AG04450 (cell line): ENCODE measurements around the gene GCGR. TPM values are rescaled to one million over a fixed set of nuclear protein-coding genes. Genes with fewer than 3 reads are reported as not detected.

ENCODE experiments used
- CTCF ChIA-PET: fragments of 300-600, 350-600 bp; formaldehyde crosslinking; extraction: SDS; loops from one replicate; lab custom pipeline; 2022; ENCODE audit warnings: antibody characterized with exemption, inconsistent platforms; lab: Charles Lee
- POLR2A ChIA-PET: fragments of 350-600 bp; formaldehyde crosslinking; extraction: SDS; loops from one replicate; lab custom pipeline; 2021; ENCODE audit warnings: antibody characterized with exemption, inconsistent platforms; lab: Yijun Ruan, JAX
- DNase-seq: peaks from one replicate; pipeline ENCODE4 v3.0.0-alpha.2; 2011; ENCODE audit warnings: low read depth, low spot score
- H3K27ac ChIP-seq: one replicate; pipeline ENCODE4 v1.5.1; 2012; ENCODE audit warnings: low read depth, low read length, control low read depth
- H3K27me3 ChIP-seq: one replicate; pipeline ENCODE4 v1.6.0; 2012; ENCODE audit warnings: low read length; ENCODE audit not compliant: control insufficient read depth, insufficient read depth
- H3K4me3 ChIP-seq: 2 replicates; pipeline ENCODE4 v1.5.1; 2011; ENCODE audit warnings: mild to moderate bottlenecking, low read depth, low read length, control low read depth
- H3K9me3 ChIP-seq: 2 replicates; pipeline ENCODE4 v1.5.1; 2012; ENCODE audit warnings: low read length; ENCODE audit not compliant: control insufficient read depth, insufficient read depth
- CTCF ChIP-seq: IDR thresholded peaks from 2 replicates; pipeline ENCODE4 v1.5.1; 2011; ENCODE audit warnings: low read depth, low read length, control low read depth, inconsistent platforms
- polyA plus RNA-seq: library from polyadenylated mRNA; depleted of rRNA; stranded (reverse); fragments of >200 nt; gene quantifications from 2 replicates; pipeline ENCODE4 v1.2.3, GENCODE V29; 2011

Gene GCGR
- polyA plus RNA-seq, 1 experiment = not detected

GRCh38 chr17:81840826-81841778, 37.2 kb downstream of the GCGR start:
- H3K27ac ChIP-seq = no peak overlapping the region
- no peak for DNase-seq
- no peaks in the 10 kb centered on the region for H3K27me3 ChIP-seq
- ChIA-PET POLR2A (interaction anchor here (0.7 to 2.4 kb wide), 3 partner anchors 8 to 85 kb away, joined by 3 to 12 read pairs (median 5); partner anchors contain the start of gene MCRIP1), CTCF (no interaction called here)
- H3K4me3 ChIP-seq = no peak overlapping the region
- TF ChIP-seq CTCF = no peak
- no peaks in the 10 kb centered on the region; the same call in 1 of the 2 replicates for H3K9me3 ChIP-seq

- H3K27ac ChIP-seq = no peak overlapping the region
- H3K27me3 ChIP-seq = no peaks in the 10 kb centered on the region
- no peak for TF ChIP-seq CTCF
- H3K9me3 ChIP-seq = no peaks in the 10 kb centered on the region; the same call in 1 of the 2 replicates
- DNase-seq = no peak
- CTCF ChIA-PET = no interaction called here
- no peak overlapping the region for H3K4me3 ChIP-seq
- POLR2A ChIA-PET = interaction anchor here (0.7 to 2.4 kb wide), 2 partner anchors 8 to 84 kb away, joined by 3 to 12 read pairs; partner anchors contain the start of gene MCRIP1
Measured at GRCh38 chr17:81841866-81842265, 37.9 kb downstream of the GCGR start.

- no peak for DNase-seq
- TF ChIP-seq CTCF = no peak
- Histone ChIP-seq H3K27me3 (no peaks in the 10 kb centered on the region), H3K9me3 (no peaks in the 10 kb centered on the region; the same call in 1 of the 2 replicates), H3K27ac (no peak overlapping the region), H3K4me3 (no peak overlapping the region)
- ChIA-PET CTCF (no interaction called here), POLR2A (interaction anchor here (0.7 to 2.4 kb wide), 3 partner anchors 9 to 129 kb away, joined by 3 to 12 read pairs (median 3); partner anchors contain the start of gene MCRIP1)
Measured at GRCh38 chr17:81842378-81842724, 38.4 kb downstream of the GCGR start.

- Histone ChIP-seq H3K27me3 (no peaks in the 10 kb centered on the region), H3K4me3 (no peak overlapping the region), H3K27ac (no peak overlapping the region), H3K9me3 (no peaks in the 10 kb centered on the region; the same call in 1 of the 2 replicates)
- DNase-seq = no peak
- ChIA-PET POLR2A (interaction anchor here (0.7 to 2.4 kb wide), 3 partner anchors 9 to 130 kb away, joined by 3 to 12 read pairs (median 3); partner anchors contain the start of gene MCRIP1), CTCF (no interaction called here)
- TF ChIP-seq CTCF = no peak
Measured at GRCh38 chr17:81842725-81843504, 39.0 kb downstream of the GCGR start.
